Endothelial cell of umbilical vein (primary cell): ENCODE measurements around the gene UBASH3A. TPM values are rescaled to one million over a fixed set of nuclear protein-coding genes. Genes with fewer than 3 reads are reported as not detected.

ENCODE experiments used
- BruUV-seq: library from RNA; stranded (reverse); fragments of 400-500 nt; replicated peaks from 2 replicates; lab custom pipeline; 2021; lab: Mats Ljungman, UMichigan
- CTCF ChIA-PET: fragments of 300-600, 350-600 bp; sonication (Branson Sonifier 250); formaldehyde crosslinking; loops from one replicate; lab custom pipeline; 2021; ENCODE audit warnings: antibody characterized with exemption, inconsistent platforms; lab: Charles Lee
- POLR2A ChIA-PET: fragments of 300-600, 350-600 bp; sonication (Branson Sonifier 250); formaldehyde crosslinking; loops from one replicate; lab custom pipeline; 2021; ENCODE audit warnings: antibody characterized with exemption, inconsistent platforms; lab: Charles Lee
- DNase-seq: peaks from one replicate; pipeline ENCODE4 v3.0.0-alpha.2; 2011; ENCODE audit warnings: low read depth, low spot score
- FAIRE-seq: peaks from 2 replicates; lab custom pipeline; 2011; peaks lifted over from hg19 to GRCh38; lab: Jason Lieb, UNC
- H2AFZ ChIP-seq: 2 replicates; pipeline ENCODE4 v1.6.0; 2012; ENCODE audit warnings: low read depth, low read length, control low read depth, inconsistent platforms
- H3K27ac ChIP-seq: 2 replicates; pipeline ENCODE4 v1.5.1; 2011; ENCODE audit warnings: low read depth, mild to moderate bottlenecking, control low read depth, low read length, moderate library complexity; ENCODE audit not compliant: insufficient read depth
- H3K27me3 ChIP-seq, 2 experiments: 2 replicates each; pipeline versions ENCODE4 v1.6.0 to v1.6.1; 2011; ENCODE audit warnings: low read length in 2 of 2, mixed read lengths in 1 of 2; ENCODE audit not compliant: control insufficient read depth in 2 of 2, insufficient read depth in 2 of 2
- H3K36me3 ChIP-seq, 2 experiments: 2 replicates in 1 of 2; 3 replicates in 1 of 2; pipeline ENCODE4 v1.5.1; 2011; ENCODE audit warnings: low read length in 2 of 2, mild to moderate bottlenecking in 1 of 2, moderate library complexity in 1 of 2; ENCODE audit not compliant: control insufficient read depth in 2 of 2, insufficient read depth in 2 of 2; ENCODE audit errors: extremely low read depth in 1 of 2
- H3K4me1 ChIP-seq: 3 replicates; pipeline ENCODE4 v1.5.1; 2011; ENCODE audit warnings: mild to moderate bottlenecking, low read length; ENCODE audit not compliant: control insufficient read depth, insufficient read depth; ENCODE audit errors: extremely low read depth
- H3K4me2 ChIP-seq: 2 replicates; pipeline ENCODE4 v1.6.1; 2011; ENCODE audit warnings: low read length, control low read depth, mixed read lengths; ENCODE audit not compliant: insufficient read depth
- H3K4me3 ChIP-seq, 3 experiments: fragments of 200-600 bp in 1 of 3; sonication (generic), shearing (Covaris generic) in 1 of 3; replicated peaks in 1 of 3; 2 replicates each; pipeline ENCODE4 v1.5.1; 2011 to 2016; ENCODE audit warnings: control low read depth in 3 of 3, low read length in 3 of 3, mild to moderate bottlenecking in 2 of 3, inconsistent platforms in 1 of 3, low read depth in 1 of 3, moderate library complexity in 1 of 3; ENCODE audit not compliant: insufficient read depth in 1 of 3
- H3K79me2 ChIP-seq: 2 replicates; pipeline ENCODE4 v1.6.0; 2012; ENCODE audit warnings: low read length, inconsistent platforms; ENCODE audit not compliant: control insufficient read depth, insufficient read depth
- H3K9ac ChIP-seq: replicated peaks from 2 replicates; pipeline ENCODE3; 2011; ENCODE audit warnings: low read length, control low read depth; ENCODE audit not compliant: insufficient read depth; ENCODE audit errors: extremely low read depth
- H3K9me1 ChIP-seq: replicated peaks from 3 replicates; pipeline ENCODE4 v1.6.0; 2011; ENCODE audit warnings: mild to moderate bottlenecking, low read length; ENCODE audit not compliant: control insufficient read depth, insufficient read depth; ENCODE audit errors: extremely low read depth
- H3K9me3 ChIP-seq: replicated peaks from 2 replicates; pipeline ENCODE4 v1.5.1; 2012; ENCODE audit warnings: low read length, inconsistent platforms; ENCODE audit not compliant: control insufficient read depth, insufficient read depth
- H4K20me1 ChIP-seq: replicated peaks from 2 replicates; pipeline ENCODE3; 2011; ENCODE audit warnings: mild to moderate bottlenecking, low read length; ENCODE audit not compliant: control insufficient read depth, insufficient read depth; ENCODE audit errors: extremely low read depth
- CTCF ChIP-seq, 2 donors: IDR thresholded peaks; 1 replicate in 1 of 2; 2 replicates in 1 of 2; pipeline ENCODE4 v1.5.1; 2011; ENCODE audit warnings: low read length in 2 of 2, mild to moderate bottlenecking in 2 of 2, moderate library complexity in 2 of 2, control low read depth in 1 of 2, inconsistent platforms in 1 of 2, low read depth in 1 of 2; ENCODE audit not compliant: insufficient read depth in 1 of 2; ENCODE audit errors: extremely low read depth in 1 of 2
- EZH2 ChIP-seq: IDR thresholded peaks from 2 replicates; pipeline ENCODE4 v1.6.1; 2012; ENCODE audit warnings: borderline replicate concordance, low read depth, mild to moderate bottlenecking, moderate library complexity, low read length, inconsistent platforms; ENCODE audit not compliant: severe bottlenecking
- FOS ChIP-seq: IDR thresholded peaks from 2 replicates; pipeline ENCODE4 v1.6.1; 2011; ENCODE audit warnings: mild to moderate bottlenecking, low read length, moderate library complexity, borderline replicate concordance; ENCODE audit not compliant: insufficient read depth
- GATA2 ChIP-seq: IDR thresholded peaks from 2 replicates; pipeline ENCODE4 v1.7.0; 2011; ENCODE audit warnings: low read depth, mild to moderate bottlenecking, moderate library complexity, mixed read lengths, low read length; ENCODE audit not compliant: insufficient read length, insufficient read depth
- JUN ChIP-seq: IDR thresholded peaks from 2 replicates; pipeline ENCODE4 v1.6.1; 2011; ENCODE audit warnings: borderline replicate concordance, low read depth; ENCODE audit not compliant: insufficient read length, insufficient read depth
- MAX ChIP-seq: IDR thresholded peaks from 2 replicates; pipeline ENCODE4 v1.6.1; 2011; ENCODE audit not compliant: insufficient read depth, insufficient read length
- MYC ChIP-seq: IDR thresholded peaks from one replicate; pipeline ENCODE4 v1.6.1; 2011; ENCODE audit warnings: mild to moderate bottlenecking, low read depth, low read length
- POLR2A ChIP-seq: IDR thresholded peaks from 2 replicates; pipeline ENCODE4 v1.6.1; 2012; ENCODE audit warnings: low read depth, mild to moderate bottlenecking, control low read depth, low read length
- POLR2AphosphoS5 ChIP-seq: IDR thresholded peaks from 2 replicates; pipeline ENCODE4 v1.6.1; 2012; ENCODE audit warnings: low read depth, mild to moderate bottlenecking, control low read depth, low read length, moderate library complexity; ENCODE audit not compliant: insufficient read depth
- dilution Hi-C: fragments of 300-500 bp; cut with MboI; formaldehyde crosslinking; loops from one replicate; pipeline ENCODE4 v1.15.0; 2019; ENCODE audit warnings: low sequenced_read_pairs; ENCODE audit not compliant: extremely low pct_ligation_motif_present
- intact Hi-C: fragments of 100-400 bp; cut with micrococcal nuclease; formaldehyde crosslinking; loops from one replicate; pipeline ENCODE4 v1.10.0; 2022
- polyA plus RNA-seq, 4 experiments: library from polyadenylated mRNA; depleted of rRNA in 3 of 4; stranded (reverse) in 3 of 4; unstranded in 1 of 4; fragments of >200 nt; gene quantifications; 2 replicates each; pipeline versions ENCODE4 v1.2.1 to v1.2.3, GENCODE V29; 2011 to 2012; ENCODE audit warnings: missing spikeins in 1 of 4
- total RNA-seq: library from RNA; stranded (reverse); gene quantifications from 2 replicates; pipeline ENCODE4 v1.2.3, GENCODE V29; 2021

Gene UBASH3A
- total and polyA plus RNA-seq, 2 donors (not counting 3 experiments of a cell fraction or from before 2014, with no cell fraction given): not detected

- POLR2A ChIA-PET: no interaction called here
- H3K27me3 ChIP-seq: peaks cover 2 to 5% of the 10 kb centered on the region in 2 experiments
- H3K36me3 ChIP-seq: no peaks in the 10 kb centered on the region
- no peak for FAIRE-seq
- no peak for DNase-seq
- CTCF ChIA-PET: no interaction called here
- H3K4me2 ChIP-seq: no peak overlapping the region
- dilution Hi-C loops (no loop called here), intact Hi-C loops (no loop called here)
- H3K9me1 ChIP-seq: no peaks in the 10 kb centered on the region
- H3K9ac ChIP-seq: no peak overlapping the region
- no peak overlapping the region for H3K4me3 ChIP-seq
- H3K79me2 ChIP-seq: no peaks in the 10 kb centered on the region
- no peaks in the 10 kb centered on the region for H3K4me1 ChIP-seq
- H3K27ac ChIP-seq: no peak overlapping the region
- no peaks in the 10 kb centered on the region for H4K20me1 ChIP-seq
- no TSS peak for BruUV-seq
- no peak for TF ChIP-seq POLR2AphosphoS5
- TF ChIP-seq POLR2A: no peak
- TF ChIP-seq MYC: no peak
- no peak for TF ChIP-seq EZH2
- TF ChIP-seq JUN: no peak
- no peak for TF ChIP-seq GATA2
- no peak for TF ChIP-seq CTCF (IDR thresholded peaks at IDR 0.05; ENCODE audit: extremely low read depth in 1 of 2, insufficient read depth in 1 of 2, low read depth in 1 of 2, low read length in 2 of 2)
- no peak for TF ChIP-seq FOS
- no peak for TF ChIP-seq MAX
- no peaks in the 10 kb centered on the region for H3K9me3 ChIP-seq
- no peak overlapping the region for H2AFZ ChIP-seq
These were observed 52.8 kb downstream of the UBASH3A start for GRCh38 chr21:42456457-42456856.
